ENCODE results near the gene ABLIM1. TPM values are rescaled to one million over a fixed set of nuclear protein-coding genes. Genes with fewer than 3 reads are reported as not detected.

Gene ABLIM1
- total RNA-seq, 4 donors from 2014 or later = 185 to 345 (median 304) TPM

GRCh38 chr10:114431414-114432135, 226.5 kb downstream of the ABLIM1 start:
- TF ChIP-seq CTCF (IDR thresholded peaks at IDR 0.05) = no peak
- no peak for TF ChIP-seq POLR2A (IDR thresholded peaks at IDR 0.05)
- H3K9me3 ChIP-seq = no peaks in the 10 kb centered on the region
- H3K4me3 ChIP-seq = no peak overlapping the region
- H3K36me3 ChIP-seq = peaks cover 0 to 69% (median 3%) of the 10 kb centered on the region in 3 donors
- H3K4me1 ChIP-seq = no peaks in the 10 kb centered on the region
- no peaks in the 10 kb centered on the region for H3K27me3 ChIP-seq
- WGBS, 2 donors = 54 to 65% methylated on average over 4 of the region's 4 CpGs
- no peak overlapping the region for H3K27ac ChIP-seq
- intact Hi-C loops (cut with DNase I) = loop anchor here (10.0 kb wide), 1 partner anchor 127 kb away; no protein-coding TSS in a partner anchor
- DNase-seq = no peak

GRCh38 chr10:114430688-114431413, 227.2 kb downstream of the ABLIM1 start:
- intact Hi-C loops (cut with DNase I) = loop anchor here (10.0 kb wide), 1 partner anchor 126 kb away; no protein-coding TSS in a partner anchor
- no peak overlapping the region for H3K27ac ChIP-seq
- H3K9me3 ChIP-seq = no peaks in the 10 kb centered on the region
- no peaks in the 10 kb centered on the region for H3K4me1 ChIP-seq
- no peak overlapping the region for H3K4me3 ChIP-seq
- TF ChIP-seq POLR2A (IDR thresholded peaks at IDR 0.05) (no peak), CTCF (IDR thresholded peaks at IDR 0.05) (no peak)
- 53 to 77% methylated on average over 12 of the region's 12 CpGs for WGBS, 2 donors
- no peaks in the 10 kb centered on the region for H3K27me3 ChIP-seq
- no peak for DNase-seq
- peaks cover 0 to 62% (median 3%) of the 10 kb centered on the region in 3 donors for H3K36me3 ChIP-seq

GRCh38 chr10:114429581-114430335, 228.3 kb downstream of the ABLIM1 start:
- 87 to 91% methylated on average over 6 to 9 of the region's 9 CpGs for WGBS, 2 donors

GRCh38 chr10:114427124-114427852, 230.8 kb downstream of the ABLIM1 start:
- peak overlapping the region in 3 of 4 donors; percentile 26 to 44 (median 30) for H3K27ac ChIP-seq
- no peak overlapping the region for H3K4me3 ChIP-seq
- H3K9me3 ChIP-seq = no peaks in the 10 kb centered on the region
- TF ChIP-seq POLR2A (IDR thresholded peaks at IDR 0.05) (no peak), CTCF (IDR thresholded peaks at IDR 0.05) (no peak)
- WGBS, 2 donors = 76 to 82% methylated on average over 6 to 9 of the region's 9 CpGs
- H3K36me3 ChIP-seq = peaks cover 0 to 26% (median 0%) of the 10 kb centered on the region in 3 donors
- intact Hi-C loops (cut with DNase I) = no loop called here
- H3K27me3 ChIP-seq = no peaks in the 10 kb centered on the region
- DNase-seq = no peak
- no peaks in the 10 kb centered on the region for H3K4me1 ChIP-seq

More at GRCh38 chr10:114429581-114430335, 228.3 kb downstream of the ABLIM1 start:
- no peak overlapping the region for H3K27ac ChIP-seq
- H3K4me1 ChIP-seq = no peaks in the 10 kb centered on the region
- no peak overlapping the region for H3K4me3 ChIP-seq
- H3K36me3 ChIP-seq = peaks cover 0 to 51% (median 0%) of the 10 kb centered on the region in 3 donors
- DNase-seq = no peak
- no peaks in the 10 kb centered on the region for H3K9me3 ChIP-seq
- no peak for TF ChIP-seq CTCF (IDR thresholded peaks at IDR 0.05)
- TF ChIP-seq POLR2A (IDR thresholded peaks at IDR 0.05) = no peak
- intact Hi-C loops (cut with DNase I) = loop anchor here (10.0 kb wide), 1 partner anchor 125 kb away; no protein-coding TSS in a partner anchor
- H3K27me3 ChIP-seq = no peaks in the 10 kb centered on the region
